SK-N-SH treated with all-trans-retinoic acid at 6 μM for 48 hours (cell line): Measurements from ENCODE around the gene COL10A1.

ENCODE experiments used
- ATAC-seq: fragments of 200-7000 bp; cut with Tn5 transposase; 3 replicates; pipeline ENCODE4 v1.9.1; 2020; ENCODE audit warnings: mild to moderate bottlenecking, moderate library complexity
- ARNTL ChIP-seq: fragments of 450-650 bp; formaldehyde crosslinking; IDR thresholded peaks from 2 replicates; pipeline ENCODE4 v1.5.0; 2020; ENCODE audit warnings: low read depth, mild to moderate bottlenecking, moderate library complexity, borderline replicate concordance
- BACH2 ChIP-seq: fragments of 250-450 bp; sonication (Bioruptor Pico); IDR thresholded peaks from 2 replicates; pipeline ENCODE4 v1.9.0; 2021; ENCODE audit warnings: mild to moderate bottlenecking, borderline replicate concordance
- CREB5 ChIP-seq: fragments of 250-450 bp; sonication (Bioruptor Pico); IDR thresholded peaks from 2 replicates; pipeline ENCODE4 v1.5.1; 2020; ENCODE audit warnings: low read depth, mild to moderate bottlenecking, moderate library complexity
- CSRNP3 ChIP-seq: fragments of 250-450 bp; sonication (Bioruptor Pico); IDR thresholded peaks from 2 replicates; pipeline ENCODE4 v1.5.1; 2021; ENCODE audit warnings: mild to moderate bottlenecking, moderate library complexity
- ESRRG ChIP-seq: fragments of 250-450 bp; sonication (Bioruptor Pico); IDR thresholded peaks from 2 replicates; pipeline ENCODE4 v1.6.1; 2021; ENCODE audit warnings: mild to moderate bottlenecking
- GLIS3 ChIP-seq: fragments of 250-450 bp; sonication (Bioruptor Pico); IDR thresholded peaks from 2 replicates; pipeline ENCODE4 v1.5.0; 2020; ENCODE audit warnings: mild to moderate bottlenecking, moderate library complexity
- ISL1 ChIP-seq: fragments of 250-450 bp; sonication (Bioruptor Pico); IDR thresholded peaks from 2 replicates; pipeline ENCODE4 v2.1.2; 2022; ENCODE audit warnings: mild to moderate bottlenecking, moderate library complexity
- OSR1 ChIP-seq: fragments of 250-450 bp; sonication (Bioruptor Pico); IDR thresholded peaks from 2 replicates; pipeline ENCODE4 v1.8.0; 2022; ENCODE audit warnings: moderate library complexity, mild to moderate bottlenecking, inconsistent platforms
- POU6F1 ChIP-seq: fragments of 250-450 bp; sonication (Bioruptor Pico); IDR thresholded peaks from 2 replicates; pipeline ENCODE4 v1.8.0; 2021; ENCODE audit warnings: low read depth, mild to moderate bottlenecking, moderate library complexity, borderline replicate concordance
- PPARA ChIP-seq: fragments of 250-450 bp; sonication (Bioruptor Pico); IDR thresholded peaks from 2 replicates; pipeline ENCODE4 v1.5.0; 2020; ENCODE audit warnings: mild to moderate bottlenecking, borderline replicate concordance
- RARB ChIP-seq: fragments of 250-450 bp; sonication (Bioruptor Pico); IDR thresholded peaks from 2 replicates; pipeline ENCODE4 v1.8.0; 2021; ENCODE audit warnings: mild to moderate bottlenecking, moderate library complexity
- SNAI2 ChIP-seq: fragments of 250-450 bp; sonication (Bioruptor Pico); IDR thresholded peaks from 2 replicates; pipeline ENCODE4 v1.5.0; 2020; ENCODE audit warnings: mild to moderate bottlenecking, moderate library complexity
- TCF4 ChIP-seq: fragments of 250-450 bp; sonication (Bioruptor Pico); IDR thresholded peaks from 2 replicates; pipeline ENCODE4 v1.8.0; 2021; ENCODE audit warnings: mild to moderate bottlenecking, moderate library complexity, borderline replicate concordance
- TOX ChIP-seq: fragments of 250-450 bp; sonication (Bioruptor Pico); IDR thresholded peaks from 2 replicates; pipeline ENCODE4 v1.8.0; 2021; ENCODE audit warnings: mild to moderate bottlenecking, moderate library complexity, borderline replicate concordance
- ZC3H10 ChIP-seq: fragments of 250-450 bp; sonication (Bioruptor Pico); IDR thresholded peaks from 2 replicates; pipeline ENCODE4 v1.5.1; 2021; ENCODE audit warnings: mild to moderate bottlenecking, moderate library complexity
- ZFP3 ChIP-seq: fragments of 250-450 bp; sonication (Bioruptor Pico); IDR thresholded peaks from 2 replicates; pipeline ENCODE4 v1.5.0; 2020; ENCODE audit warnings: mild to moderate bottlenecking, moderate library complexity
- ZFP30 ChIP-seq: fragments of 450-650 bp; formaldehyde crosslinking; IDR thresholded peaks from 2 replicates; pipeline ENCODE4 v1.5.0; 2022; ENCODE audit warnings: mild to moderate bottlenecking, moderate library complexity
- ZNF565 ChIP-seq: fragments of 450-650 bp; formaldehyde crosslinking; conservative IDR thresholded peaks from 2 replicates; pipeline ENCODE4 v1.5.0; 2020; ENCODE audit warnings: low read depth, mild to moderate bottlenecking, moderate library complexity
- ZNF70 ChIP-seq: fragments of 450-650 bp; formaldehyde crosslinking; IDR thresholded peaks from 2 replicates; pipeline ENCODE4 v1.5.0; 2020; ENCODE audit warnings: mild to moderate bottlenecking, moderate library complexity
- TF ChIP-seq, protein P1 (sequence below): fragments of 250-450 bp; sonication (Bioruptor Pico); IDR thresholded peaks from 2 replicates; pipeline ENCODE4 v1.5.0; 2020; ENCODE audit warnings: mild to moderate bottlenecking, moderate library complexity
- TF ChIP-seq, protein P2 (sequence below): fragments of 250-450 bp; sonication (Bioruptor Pico); IDR thresholded peaks from 2 replicates; pipeline ENCODE4 v1.8.0; 2020; ENCODE audit warnings: mild to moderate bottlenecking, moderate library complexity, borderline replicate concordance

The COL10A1 gene

DNA sequence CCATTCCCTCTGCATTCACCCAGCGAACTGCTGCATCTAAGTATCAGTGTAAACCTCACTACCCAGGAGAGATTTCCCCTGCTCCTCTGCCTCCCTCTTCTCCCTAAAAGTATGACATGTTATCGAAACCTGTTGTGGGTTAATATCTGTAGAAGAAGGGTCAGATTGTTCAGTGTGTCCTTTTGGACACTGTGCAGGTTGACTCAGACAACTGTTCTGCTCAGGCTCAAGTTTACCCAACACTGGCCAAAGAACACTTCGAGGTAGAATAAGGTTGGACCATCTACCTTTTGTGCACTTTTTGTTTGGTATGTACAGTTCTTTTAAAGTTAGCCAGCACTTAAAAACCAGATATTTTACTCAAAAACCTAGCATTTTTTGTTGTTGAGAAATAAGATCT is 20.7 kb downstream of the COL10A1 start:
- ATAC-seq: no peak
- TF ChIP-seq, protein P1, sequence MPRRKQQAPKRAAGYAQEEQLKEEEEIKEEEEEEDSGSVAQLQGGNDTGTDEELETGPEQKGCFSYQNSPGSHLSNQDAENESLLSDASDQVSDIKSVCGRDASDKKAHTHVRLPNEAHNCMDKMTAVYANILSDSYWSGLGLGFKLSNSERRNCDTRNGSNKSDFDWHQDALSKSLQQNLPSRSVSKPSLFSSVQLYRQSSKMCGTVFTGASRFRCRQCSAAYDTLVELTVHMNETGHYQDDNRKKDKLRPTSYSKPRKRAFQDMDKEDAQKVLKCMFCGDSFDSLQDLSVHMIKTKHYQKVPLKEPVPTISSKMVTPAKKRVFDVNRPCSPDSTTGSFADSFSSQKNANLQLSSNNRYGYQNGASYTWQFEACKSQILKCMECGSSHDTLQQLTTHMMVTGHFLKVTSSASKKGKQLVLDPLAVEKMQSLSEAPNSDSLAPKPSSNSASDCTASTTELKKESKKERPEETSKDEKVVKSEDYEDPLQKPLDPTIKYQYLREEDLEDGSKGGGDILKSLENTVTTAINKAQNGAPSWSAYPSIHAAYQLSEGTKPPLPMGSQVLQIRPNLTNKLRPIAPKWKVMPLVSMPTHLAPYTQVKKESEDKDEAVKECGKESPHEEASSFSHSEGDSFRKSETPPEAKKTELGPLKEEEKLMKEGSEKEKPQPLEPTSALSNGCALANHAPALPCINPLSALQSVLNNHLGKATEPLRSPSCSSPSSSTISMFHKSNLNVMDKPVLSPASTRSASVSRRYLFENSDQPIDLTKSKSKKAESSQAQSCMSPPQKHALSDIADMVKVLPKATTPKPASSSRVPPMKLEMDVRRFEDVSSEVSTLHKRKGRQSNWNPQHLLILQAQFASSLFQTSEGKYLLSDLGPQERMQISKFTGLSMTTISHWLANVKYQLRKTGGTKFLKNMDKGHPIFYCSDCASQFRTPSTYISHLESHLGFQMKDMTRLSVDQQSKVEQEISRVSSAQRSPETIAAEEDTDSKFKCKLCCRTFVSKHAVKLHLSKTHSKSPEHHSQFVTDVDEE (CRISPR knock-in tag): no peak
- TF ChIP-seq CSRNP3: no peak
- TF ChIP-seq TOX (CRISPR knock-in tag): no peak
- TF ChIP-seq ESRRG: no peak
- TF ChIP-seq SNAI2 (CRISPR knock-in tag): no peak
- TF ChIP-seq, protein P2, sequence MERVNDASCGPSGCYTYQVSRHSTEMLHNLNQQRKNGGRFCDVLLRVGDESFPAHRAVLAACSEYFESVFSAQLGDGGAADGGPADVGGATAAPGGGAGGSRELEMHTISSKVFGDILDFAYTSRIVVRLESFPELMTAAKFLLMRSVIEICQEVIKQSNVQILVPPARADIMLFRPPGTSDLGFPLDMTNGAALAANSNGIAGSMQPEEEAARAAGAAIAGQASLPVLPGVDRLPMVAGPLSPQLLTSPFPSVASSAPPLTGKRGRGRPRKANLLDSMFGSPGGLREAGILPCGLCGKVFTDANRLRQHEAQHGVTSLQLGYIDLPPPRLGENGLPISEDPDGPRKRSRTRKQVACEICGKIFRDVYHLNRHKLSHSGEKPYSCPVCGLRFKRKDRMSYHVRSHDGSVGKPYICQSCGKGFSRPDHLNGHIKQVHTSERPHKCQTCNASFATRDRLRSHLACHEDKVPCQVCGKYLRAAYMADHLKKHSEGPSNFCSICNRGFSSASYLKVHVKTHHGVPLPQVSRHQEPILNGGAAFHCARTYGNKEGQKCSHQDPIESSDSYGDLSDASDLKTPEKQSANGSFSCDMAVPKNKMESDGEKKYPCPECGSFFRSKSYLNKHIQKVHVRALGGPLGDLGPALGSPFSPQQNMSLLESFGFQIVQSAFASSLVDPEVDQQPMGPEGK: no peak
- no peak for TF ChIP-seq TCF4 (CRISPR knock-in tag)
- no peak for TF ChIP-seq ISL1 (CRISPR knock-in tag)
- no peak for TF ChIP-seq RARB (CRISPR knock-in tag)
- TF ChIP-seq BACH2: no peak
- no peak for TF ChIP-seq ZC3H10
- TF ChIP-seq ZNF565 (CRISPR knock-in tag): no peak
- no peak for TF ChIP-seq OSR1 (CRISPR knock-in tag)

GRCh38 chr6:116104636-116105035 is 21.3 kb downstream of the COL10A1 start:
- TF ChIP-seq POU6F1 (CRISPR knock-in tag) (no peak), ZNF70 (CRISPR knock-in tag) (no peak), GLIS3 (CRISPR knock-in tag) (no peak), ZNF565 (CRISPR knock-in tag) (no peak), ZFP3 (CRISPR knock-in tag) (no peak), ISL1 (CRISPR knock-in tag) (no peak), OSR1 (CRISPR knock-in tag) (no peak), PPARA (no peak), CSRNP3 (no peak), ARNTL (CRISPR knock-in tag) (no peak), CREB5 (CRISPR knock-in tag) (no peak), TCF4 (CRISPR knock-in tag) (no peak), ZFP30 (CRISPR knock-in tag) (no peak)
- TF ChIP-seq, protein P1 (CRISPR knock-in tag): no peak
- no peak for ATAC-seq
